NCI-H524 (cell line): ENCODE data around the gene FGF5.
"Not testable (repeated sequence)": the region's sequence is repeated elsewhere in the genome, so short reads cannot be mapped to it uniquely, and the experiment has no call there.

Experiments
- DNase-seq, 2 experiments: peaks; one replicate each; lab custom pipeline; 2025; lab: John Stamatoyannopoulos, UW

Gene FGF5, protein sequence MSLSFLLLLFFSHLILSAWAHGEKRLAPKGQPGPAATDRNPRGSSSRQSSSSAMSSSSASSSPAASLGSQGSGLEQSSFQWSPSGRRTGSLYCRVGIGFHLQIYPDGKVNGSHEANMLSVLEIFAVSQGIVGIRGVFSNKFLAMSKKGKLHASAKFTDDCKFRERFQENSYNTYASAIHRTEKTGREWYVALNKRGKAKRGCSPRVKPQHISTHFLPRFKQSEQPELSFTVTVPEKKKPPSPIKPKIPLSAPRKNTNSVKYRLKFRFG

DNA sequence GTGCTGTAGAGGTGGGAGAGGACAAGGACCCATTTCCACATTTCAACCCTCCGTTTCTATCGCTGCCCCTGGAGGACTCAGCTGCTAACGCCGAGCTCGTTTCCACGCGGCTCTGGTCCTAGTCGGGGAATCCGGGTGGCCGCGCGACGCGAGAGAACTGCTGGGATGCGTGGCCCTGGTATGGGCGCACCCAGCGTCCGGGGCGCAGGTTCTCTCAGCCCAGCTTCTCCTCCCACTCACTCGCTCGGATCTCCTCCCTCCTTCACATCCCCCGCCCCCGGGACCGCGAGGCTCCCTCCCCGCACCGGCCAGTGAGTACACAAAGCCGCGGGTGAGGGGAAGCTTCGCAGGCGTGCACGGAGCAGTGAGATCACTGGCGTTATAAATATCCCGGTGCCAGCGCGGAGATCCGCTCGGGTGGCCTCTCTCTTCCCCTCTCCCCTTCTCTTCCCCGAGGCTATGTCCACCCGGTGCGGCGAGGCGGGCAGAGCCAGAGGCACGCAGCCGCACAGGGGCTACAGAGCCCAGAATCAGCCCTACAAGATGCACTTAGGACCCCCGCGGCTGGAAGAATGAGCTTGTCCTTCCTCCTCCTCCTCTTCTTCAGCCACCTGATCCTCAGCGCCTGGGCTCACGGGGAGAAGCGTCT, at the start of gene FGF5:
FGF5 (plus strand) TSS at position 412 of the 649 bp plus-strand sequence; CDS start at position 573, 161 bp downstream.
- peak; percentile 22 to 30 for DNase-seq

DNA sequence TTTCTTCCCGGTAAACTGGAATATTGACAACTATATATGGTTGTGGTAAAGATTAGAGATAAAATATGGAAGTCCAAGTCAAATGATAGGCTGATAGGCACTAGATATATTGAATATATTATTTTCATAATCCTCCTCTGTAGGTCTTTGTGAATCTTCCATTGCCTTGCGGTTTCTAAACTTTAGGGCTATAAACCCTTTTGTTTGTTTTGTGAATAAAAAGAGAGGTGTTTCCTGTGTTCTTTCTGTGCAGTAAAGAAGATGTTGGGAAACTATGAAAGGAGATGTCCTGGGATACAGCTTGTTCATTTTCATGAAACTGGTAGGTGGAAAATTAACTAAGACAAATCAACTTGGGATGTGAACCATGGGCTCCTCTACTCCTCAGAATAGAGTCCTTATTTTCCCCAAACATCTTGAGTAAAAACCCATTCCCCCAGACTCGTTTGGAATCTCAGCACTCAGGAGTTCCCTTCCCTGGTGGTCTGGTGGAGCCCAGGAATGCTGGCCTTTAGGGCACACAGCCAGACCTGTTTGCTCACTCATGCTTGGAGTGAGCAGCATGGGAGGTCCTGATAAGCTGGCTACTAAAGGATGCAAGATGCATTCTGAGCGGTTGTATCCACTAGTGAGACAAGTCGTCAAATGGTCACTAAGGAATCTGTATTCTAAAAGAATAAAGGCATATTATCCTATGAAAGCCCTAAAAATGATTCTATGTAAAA, 47.0 kb upstream of the FGF5 start:
- DNase-seq, result no peak

DNA sequence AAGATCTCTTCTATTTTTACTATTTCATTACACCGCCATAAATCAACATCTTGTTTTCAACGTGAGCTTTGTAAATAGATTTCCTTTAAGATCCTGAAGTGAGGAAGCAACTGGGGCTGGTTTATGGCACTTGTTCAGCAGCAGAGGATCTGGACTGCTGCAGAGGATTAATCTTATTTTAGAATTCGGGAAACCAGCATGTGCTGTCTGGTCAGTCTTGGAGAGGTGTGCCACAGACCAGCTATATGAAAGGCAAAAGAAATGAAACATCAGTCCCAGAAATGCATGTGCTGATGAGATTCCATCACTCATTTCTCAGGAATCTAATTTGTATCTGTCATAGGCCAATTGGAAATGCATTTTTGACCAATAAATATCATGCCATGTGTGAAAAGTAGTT, 45.8 kb upstream of the FGF5 start:
- no peak for DNase-seq

DNA sequence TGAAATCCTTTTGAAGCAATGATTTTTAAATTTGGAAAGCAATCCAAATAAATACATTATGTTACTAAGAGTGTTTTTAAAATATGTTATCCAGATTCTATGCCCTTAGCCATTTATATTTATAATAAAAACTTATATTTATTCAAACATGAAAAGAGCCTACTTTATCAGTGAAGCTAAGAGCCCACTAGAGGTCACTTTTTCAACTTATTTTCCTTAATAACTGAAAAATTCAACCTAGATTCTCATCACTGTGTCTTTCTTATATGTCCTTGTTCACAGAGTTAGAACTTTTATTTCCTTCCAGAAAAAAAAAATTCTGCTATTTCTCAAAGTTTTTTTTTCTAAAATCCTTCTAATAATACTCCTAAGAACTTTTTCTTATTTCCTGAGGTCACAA, 45.3 kb upstream of the FGF5 start:
- peak in 1 of 2 experiments; percentile 8 for DNase-seq

DNA sequence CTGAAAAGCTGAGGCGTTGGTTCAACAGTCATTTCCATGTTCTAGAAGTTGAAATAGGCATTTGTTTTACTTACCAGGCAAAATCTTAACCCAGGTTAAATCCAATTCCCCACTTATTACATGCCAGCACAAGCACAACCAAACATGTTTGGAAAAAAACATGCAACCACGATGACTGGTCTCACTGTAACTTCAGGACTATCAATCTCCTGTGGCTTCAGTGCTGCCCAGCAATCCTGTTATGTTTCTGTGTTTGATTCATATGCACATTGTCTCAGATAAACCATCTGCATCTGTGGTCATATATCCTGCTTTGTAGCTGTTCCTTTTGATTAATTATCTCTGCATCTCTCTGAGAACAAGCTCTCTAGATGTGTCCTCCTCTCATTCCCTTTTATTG, 40.9 kb upstream of the FGF5 start:
- DNase-seq, result no peak

DNA sequence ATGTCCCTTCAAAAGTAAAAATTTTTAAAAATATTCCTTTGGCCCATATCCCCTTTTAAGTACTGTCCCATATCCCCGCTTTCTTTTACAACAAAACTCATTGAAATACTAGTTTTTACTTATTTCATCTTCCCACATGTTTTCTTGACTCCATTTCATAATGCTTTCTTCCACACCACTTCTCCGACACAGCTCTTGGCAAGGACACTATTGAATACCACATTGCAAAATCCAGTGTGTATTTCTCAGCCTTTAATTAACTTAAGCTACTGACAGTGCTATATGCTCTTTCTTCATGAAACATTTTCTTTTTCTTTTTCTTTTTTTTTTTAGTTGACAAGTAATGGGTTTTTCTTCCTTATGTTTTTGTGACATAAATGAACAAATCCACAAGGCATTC, 40.4 kb upstream of the FGF5 start:
- DNase-seq, result no peak

DNA sequence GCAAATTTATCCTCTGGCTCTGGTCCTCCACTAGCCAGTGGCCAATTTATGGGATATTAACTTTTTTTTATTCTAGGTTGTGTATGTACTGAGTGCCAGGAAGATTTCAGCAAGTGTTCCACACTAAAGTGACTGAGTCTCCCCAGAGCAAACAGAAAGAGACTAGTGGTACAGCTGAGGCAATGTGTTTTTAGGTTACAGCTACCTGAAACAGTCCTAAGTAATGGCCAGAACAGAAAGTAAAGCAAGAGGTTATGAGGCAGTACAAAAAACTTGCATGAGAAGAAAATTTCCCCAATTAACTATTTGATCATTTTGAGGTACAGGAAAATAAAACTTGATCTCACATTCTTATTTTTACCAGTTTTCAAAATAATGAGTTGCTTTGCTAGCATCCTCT, 38.0 kb upstream of the FGF5 start:
- DNase-seq, result no peak

DNA sequence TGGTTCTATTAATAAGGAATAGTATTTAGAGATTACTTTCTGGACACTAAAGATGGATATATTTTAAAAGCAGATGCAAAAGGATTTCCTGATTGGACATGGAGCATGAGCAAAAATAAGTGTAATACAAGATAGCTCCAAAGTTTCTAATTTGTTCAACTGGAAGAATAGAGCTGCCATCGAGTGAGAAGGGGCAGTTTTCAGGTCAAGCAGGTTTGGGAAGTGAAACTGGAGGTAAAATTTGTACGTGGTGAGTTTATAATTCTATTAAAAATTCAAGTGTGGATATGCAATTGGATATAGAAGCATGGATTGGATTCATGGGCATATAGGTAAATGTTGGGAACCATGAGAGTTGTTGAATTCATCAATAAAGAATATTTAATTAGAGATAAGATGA, 37.3 kb upstream of the FGF5 start:
- no peak for DNase-seq

DNA sequence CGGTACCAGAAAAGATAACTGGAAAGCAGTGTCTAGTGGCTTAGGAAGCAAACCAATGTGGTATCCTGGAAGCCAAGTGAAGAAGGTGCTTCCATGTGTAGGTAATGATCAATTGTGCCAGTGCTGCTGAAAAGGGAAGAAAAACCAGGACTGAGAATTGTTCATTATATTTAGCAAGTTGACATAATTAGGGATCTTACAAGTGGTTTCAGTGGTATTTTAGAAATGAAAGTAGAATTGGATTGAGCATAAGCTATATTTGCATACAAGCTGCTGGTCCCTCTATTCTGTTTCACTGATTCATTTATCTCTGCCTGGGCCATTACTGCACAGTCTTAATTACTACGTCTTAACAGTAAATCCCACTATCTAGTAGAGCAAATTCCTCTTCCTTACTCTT, 36.9 kb upstream of the FGF5 start:
- DNase-seq, result no peak

DNA sequence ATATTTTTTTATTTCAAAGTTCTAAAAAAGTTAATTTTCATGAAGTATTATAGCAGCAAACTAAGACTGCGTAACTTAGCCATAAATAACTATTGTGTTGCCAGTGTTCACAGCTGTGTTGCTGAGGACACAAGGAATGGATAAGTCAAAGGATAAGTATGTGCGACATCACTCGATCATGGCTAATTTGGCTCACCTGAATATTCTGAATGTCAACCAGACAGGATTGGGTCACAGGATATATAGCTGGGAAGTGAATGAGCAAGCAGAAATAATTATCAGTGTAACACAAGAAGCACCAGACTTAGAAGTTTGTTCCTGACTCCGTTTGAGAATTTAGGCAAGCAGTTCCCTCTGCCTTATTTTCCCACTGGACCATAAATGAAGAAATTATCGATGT, 35.3 kb upstream of the FGF5 start:
- no peak for DNase-seq

DNA sequence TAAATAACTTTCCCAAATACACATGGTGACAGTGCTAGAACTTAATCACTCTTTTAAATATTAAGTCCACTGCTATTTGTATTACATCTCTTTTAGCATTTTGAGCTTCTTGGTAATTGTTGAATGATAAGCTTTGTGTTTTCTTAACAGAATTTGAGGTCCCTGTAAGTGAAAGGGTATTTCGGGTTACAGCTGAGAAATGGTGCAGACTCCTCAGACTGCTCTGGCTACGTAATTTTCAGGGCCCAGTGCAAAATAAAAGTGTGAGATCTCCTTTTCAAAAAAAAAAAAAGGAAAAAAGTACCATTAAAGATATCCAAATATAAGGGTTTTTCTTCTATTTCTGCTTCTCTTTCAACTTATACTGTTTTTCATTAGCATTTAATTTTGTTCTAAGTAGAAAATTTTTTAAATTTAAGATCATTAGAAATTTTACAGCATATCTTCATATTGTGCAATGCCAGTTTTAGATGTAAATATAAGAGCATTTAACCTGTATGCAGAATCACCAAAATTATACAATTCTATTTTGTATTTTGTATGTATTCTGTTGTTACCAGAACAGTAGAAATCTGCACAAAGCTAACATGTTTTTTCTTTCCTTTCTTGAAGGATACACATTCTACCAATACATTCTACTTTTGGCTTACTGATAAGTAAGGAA, 33.6 kb upstream of the FGF5 start:
- no peak for DNase-seq

DNA sequence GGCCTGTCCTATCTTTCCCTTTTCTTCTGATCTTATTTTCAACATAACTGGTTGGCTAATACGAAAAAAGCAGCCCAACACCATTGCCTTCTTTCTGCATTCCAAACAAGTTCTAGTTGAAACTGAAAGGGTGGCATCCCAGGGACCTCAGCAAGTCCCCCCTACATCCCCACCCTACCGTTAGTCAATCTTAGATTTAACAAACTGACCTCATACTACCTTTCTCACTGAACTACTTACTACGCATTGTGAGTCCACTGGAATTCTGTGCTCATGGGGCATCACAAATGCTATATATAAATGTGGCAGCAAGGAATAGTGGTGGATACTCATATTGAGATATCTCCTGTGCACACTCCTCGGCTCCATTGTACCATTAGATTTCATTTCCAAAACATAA, 33.1 kb upstream of the FGF5 start:
- no peak for DNase-seq

DNA sequence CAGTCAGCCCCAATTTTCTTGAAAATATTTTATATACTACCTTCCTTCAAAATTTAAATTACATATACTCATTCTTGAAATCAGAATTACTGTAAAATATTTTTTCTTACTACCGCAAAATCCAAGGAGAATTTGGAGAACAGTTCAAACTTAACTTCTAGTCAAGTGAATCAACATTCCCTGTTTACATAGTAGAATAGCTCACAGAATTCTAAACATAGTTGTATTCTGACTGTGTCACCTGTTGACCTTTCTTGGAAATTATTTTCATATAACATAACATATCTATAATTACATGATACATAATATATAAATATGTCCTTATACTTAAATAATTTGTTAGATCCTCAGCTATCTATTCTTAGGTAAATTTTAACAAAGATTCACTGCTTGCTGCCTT, 31.0 kb upstream of the FGF5 start:
- no peak for DNase-seq

DNA sequence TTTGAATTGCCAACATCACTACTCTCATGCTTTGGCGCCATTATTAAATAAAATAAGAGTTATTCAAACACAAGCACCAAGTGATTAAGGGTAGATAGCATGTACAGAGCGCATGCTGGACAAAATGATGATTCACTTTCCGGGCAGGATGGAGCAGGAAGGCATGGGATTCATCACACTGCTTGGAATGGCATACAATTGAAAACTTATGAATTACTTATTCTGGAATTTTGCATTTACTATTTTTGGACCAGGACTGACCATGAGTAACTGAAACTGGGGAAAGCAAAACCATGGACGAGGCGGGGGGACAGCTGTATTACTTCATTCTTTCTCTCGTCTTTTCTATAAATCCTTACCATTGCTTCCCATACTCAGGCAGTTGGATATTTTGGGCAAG, 28.5 kb upstream of the FGF5 start:
- DNase-seq, result no peak

DNA sequence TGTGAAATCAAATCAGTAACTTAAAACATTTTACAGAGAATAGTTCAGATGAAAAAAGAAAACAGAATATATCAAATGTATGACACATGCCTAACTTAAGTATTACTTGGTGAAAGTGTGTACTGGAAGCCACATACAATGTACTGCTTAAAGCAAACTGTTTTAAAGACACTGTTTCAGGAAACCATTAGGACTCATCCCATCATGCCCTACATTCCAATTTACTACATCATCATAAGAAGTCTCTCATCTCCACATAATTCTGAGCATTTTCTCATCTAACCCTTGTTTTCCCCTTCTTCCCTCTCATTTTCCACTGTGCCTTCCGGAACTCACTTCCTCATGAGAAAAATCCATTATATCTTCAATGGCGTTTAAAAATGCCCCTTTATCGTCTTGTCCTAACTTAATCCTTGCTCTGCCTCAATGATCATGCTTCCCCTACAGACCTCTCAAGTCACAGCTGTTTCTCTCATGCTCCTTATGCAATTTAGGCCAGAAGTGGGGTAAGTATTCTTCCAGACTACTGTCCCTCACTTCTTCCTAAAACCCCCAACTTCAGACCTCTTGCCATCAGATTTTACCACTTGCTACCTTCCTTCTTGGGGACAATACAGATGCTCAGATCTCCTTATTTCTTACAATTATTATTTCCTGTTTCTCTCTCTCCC, 26.8 kb upstream of the FGF5 start:
- no peak for DNase-seq

DNA sequence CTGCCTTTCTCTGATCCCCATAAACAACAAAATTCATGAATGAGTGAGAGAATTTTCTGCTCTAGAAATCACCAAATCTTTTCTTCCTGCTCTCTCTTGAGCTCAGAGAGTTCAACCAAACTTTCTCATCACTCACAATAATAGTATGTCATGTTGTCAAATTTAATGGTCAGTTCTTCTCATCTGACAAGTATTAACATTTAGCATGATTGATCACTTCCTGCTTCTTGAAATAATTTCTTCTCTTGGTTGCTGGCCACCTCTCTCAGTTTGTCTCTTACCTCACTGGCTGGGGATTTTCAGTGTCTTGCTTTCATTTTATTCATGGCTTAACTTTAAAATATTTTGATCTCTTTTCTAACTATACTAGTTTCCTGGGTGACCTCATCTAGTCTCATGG, 25.5 kb upstream of the FGF5 start:
- no peak for DNase-seq

DNA sequence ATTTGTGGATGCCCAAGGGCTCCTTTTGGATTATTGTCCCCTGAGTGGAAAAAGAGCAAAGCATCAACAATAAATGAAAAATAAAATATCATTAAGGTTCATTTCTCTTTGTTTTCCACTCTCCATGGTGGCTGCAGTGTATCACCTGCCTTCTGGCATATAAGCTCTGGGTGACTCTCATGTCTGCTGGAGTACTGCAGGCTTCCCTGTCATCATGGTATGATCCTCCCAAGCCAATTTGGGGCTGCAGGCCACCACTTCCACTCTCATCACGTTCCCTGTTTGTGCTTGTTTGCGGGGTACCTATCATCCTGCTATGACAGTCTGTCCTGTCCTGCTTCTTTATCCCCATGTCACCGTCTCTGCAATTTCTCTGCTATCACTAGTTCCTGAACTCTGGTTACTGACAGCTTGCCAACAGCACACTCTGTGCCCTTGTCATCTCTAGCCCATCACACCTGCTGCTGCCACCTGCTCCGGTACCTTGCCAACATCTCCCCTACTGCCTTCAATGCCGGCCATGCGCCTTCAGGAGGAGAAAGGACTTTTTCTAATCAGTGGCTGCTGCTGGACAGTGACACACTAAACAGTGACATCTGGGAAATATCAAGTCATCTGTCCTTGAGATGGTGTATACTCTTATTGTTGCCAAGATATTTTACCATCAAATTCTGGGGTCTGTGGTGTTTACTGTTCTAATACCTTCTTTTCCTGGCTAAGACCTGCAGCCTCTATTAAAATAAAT, 23.0 kb upstream of the FGF5 start:
- no peak for DNase-seq

DNA sequence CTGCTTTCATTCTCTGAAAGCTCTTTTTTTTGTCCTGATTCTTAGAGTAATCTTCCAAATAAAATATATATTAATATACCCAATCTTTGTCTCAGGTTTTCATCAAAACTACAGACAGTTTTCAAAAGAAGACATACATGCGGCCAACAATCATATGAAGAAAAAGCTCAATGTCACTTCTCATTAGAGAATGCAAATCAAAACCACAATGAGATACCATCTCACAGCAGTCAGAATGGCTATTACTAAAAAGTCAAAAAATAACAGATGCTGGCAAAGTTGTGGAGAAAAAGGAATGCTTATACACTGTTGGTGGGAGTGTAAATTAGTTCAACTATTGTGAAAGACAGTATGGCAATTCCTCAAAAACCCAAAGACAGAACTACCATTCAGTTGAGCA, 19.0 kb upstream of the FGF5 start:
- DNase-seq, result not testable (repeated sequence)

DNA sequence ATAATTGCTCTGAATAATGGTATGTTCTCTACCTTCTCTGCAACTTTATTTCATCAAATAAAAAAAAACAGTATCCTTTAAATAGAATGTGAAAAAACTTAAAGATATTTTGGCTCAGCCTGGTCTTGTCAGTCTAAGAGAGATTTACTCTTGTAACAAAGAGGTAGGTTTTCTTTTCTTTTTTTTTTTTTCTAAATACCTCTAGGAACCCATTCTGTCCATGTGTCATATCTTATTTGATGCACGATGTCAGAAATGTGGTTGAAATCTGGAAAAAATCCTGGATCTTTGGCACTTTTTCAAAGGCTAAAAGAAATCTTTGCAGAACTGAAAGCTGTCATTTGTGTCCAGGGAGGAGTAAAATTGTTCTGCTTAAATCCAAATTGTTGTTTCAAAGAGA, 17.3 kb upstream of the FGF5 start:
- no peak for DNase-seq

DNA sequence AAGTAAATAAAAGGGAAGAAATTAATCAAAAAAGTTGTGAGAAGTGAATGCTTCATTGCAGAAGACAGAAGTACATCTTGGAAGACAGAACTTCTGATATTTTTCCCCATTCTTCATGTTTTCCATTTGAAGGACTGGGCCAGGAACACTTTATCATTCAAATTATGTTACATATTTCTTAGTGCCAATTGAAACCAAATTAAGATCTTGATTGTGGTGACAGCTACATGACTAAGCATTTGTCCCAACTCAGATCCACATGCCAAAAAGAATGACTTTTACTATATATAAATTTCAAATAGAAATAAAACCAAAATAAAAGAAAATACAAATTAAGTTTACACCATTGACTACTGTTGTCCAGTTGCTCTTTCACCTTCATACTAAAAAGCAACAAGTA, 14.0 kb upstream of the FGF5 start:
- DNase-seq, result no peak

DNA sequence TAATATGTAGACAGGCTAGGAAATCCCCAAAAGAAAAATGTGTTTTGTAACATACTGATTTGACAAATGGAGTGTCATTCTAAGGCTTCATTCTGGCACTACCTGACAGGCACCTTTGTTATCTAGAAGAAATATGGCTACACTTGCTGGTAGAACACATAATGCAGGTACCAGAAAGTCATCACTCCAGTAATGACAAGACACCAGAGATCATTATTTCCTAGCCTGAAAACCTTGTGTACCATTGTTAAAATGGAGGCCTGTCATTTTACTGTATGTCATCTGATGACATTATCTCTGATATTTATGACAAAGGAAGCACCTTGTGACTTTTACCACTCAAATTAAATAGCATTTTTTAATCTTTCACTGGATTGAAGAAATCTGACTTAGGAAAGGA, 13.5 kb upstream of the FGF5 start:
- no peak for DNase-seq

DNA sequence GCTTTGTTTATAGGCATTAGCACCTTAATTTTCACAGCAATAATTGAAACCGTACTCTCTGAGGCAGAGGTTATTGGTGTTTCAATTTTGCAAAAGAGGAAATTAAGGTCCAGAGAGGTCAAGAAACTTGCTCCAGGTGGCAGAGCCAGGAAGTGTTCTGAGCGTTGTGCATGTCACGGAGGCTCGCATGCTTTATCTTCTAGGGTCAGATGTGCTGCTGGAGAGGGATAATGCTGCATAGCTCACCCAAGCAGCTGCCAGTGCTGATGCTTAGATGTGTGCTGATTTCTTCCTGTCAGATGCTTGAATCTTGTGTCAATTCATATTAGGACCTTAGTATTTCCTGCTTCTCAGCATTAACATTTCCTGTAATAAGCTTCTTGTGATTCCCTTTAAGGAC, 13.0 kb upstream of the FGF5 start:
- no peak for DNase-seq
